ENCODE measurements around the gene DLGAP4.

DLGAP4 gene

GRCh38 chr20:36497856-36498255 lies 191.7 kb downstream of the DLGAP4 start:
- H3K4me1 ChIP-seq (ENCODE audit: insufficient read depth, low read length) = peaks cover 22% of the 10 kb centered on the region
- no peak overlapping the region for H3K9ac ChIP-seq (ENCODE audit: low read length)
- no peak overlapping the region for H3K27ac ChIP-seq (ENCODE audit: low read depth, low read length)
- no peaks in the 10 kb centered on the region for H3K27me3 ChIP-seq (ENCODE audit: control insufficient read depth in 1 of 2, insufficient read depth in 2 of 2, low read length in 2 of 2)
- no peak overlapping the region for H3K4me3 ChIP-seq (ENCODE audit: low read depth in 1 of 2, low read length in 2 of 2)
- no peaks in the 10 kb centered on the region for H3K9me3 ChIP-seq (ENCODE audit: low read length)
- peaks cover 63% of the 10 kb centered on the region for H3K36me3 ChIP-seq (ENCODE audit: insufficient read depth, low read length)

- no peaks in the 10 kb centered on the region for H3K27me3 ChIP-seq (ENCODE audit: control insufficient read depth in 1 of 2, insufficient read depth in 2 of 2, low read length in 2 of 2)
- H3K4me1 ChIP-seq (ENCODE audit: insufficient read depth, low read length) = peaks cover 14% of the 10 kb centered on the region
- H3K36me3 ChIP-seq (ENCODE audit: insufficient read depth, low read length) = peaks cover 63% of the 10 kb centered on the region
- H3K9ac ChIP-seq (ENCODE audit: low read length) = no peak overlapping the region
- no peaks in the 10 kb centered on the region for H3K9me3 ChIP-seq (ENCODE audit: low read length)
- H3K27ac ChIP-seq (ENCODE audit: low read depth, low read length) = no peak overlapping the region
- H3K4me3 ChIP-seq (ENCODE audit: low read depth in 1 of 2, low read length in 2 of 2) = no peak overlapping the region
These were observed 192.4 kb downstream of the DLGAP4 start for GRCh38 chr20:36498386-36499179.

GRCh38 chr20:36499211-36499610 lies 193.1 kb downstream of the DLGAP4 start:
- Histone ChIP-seq H3K4me1 (ENCODE audit: insufficient read depth, low read length) (peaks cover 9% of the 10 kb centered on the region), H3K36me3 (ENCODE audit: insufficient read depth, low read length) (peaks cover 68% of the 10 kb centered on the region), H3K9me3 (ENCODE audit: low read length) (no peaks in the 10 kb centered on the region), H3K27me3 (ENCODE audit: control insufficient read depth in 1 of 2, insufficient read depth in 2 of 2, low read length in 2 of 2) (no peaks in the 10 kb centered on the region), H3K9ac (ENCODE audit: low read length) (no peak overlapping the region), H3K4me3 (ENCODE audit: low read depth in 1 of 2, low read length in 2 of 2) (no peak overlapping the region), H3K27ac (ENCODE audit: low read depth, low read length) (no peak overlapping the region)

- H3K9me3 ChIP-seq (ENCODE audit: low read length) = no peaks in the 10 kb centered on the region
- peaks cover 75% of the 10 kb centered on the region for H3K36me3 ChIP-seq (ENCODE audit: insufficient read depth, low read length)
- H3K9ac ChIP-seq (ENCODE audit: low read length) = no peak overlapping the region
- no peaks in the 10 kb centered on the region for H3K27me3 ChIP-seq (ENCODE audit: control insufficient read depth in 1 of 2, insufficient read depth in 2 of 2, low read length in 2 of 2)
- H3K4me3 ChIP-seq (ENCODE audit: low read depth in 1 of 2, low read length in 2 of 2) = no peak overlapping the region
- H3K4me1 ChIP-seq (ENCODE audit: insufficient read depth, low read length) = peaks cover 5% of the 10 kb centered on the region
- H3K27ac ChIP-seq (ENCODE audit: low read depth, low read length) = no peak overlapping the region
These were observed 193.8 kb downstream of the DLGAP4 start for GRCh38 chr20:36499723-36500501.

- H3K36me3 ChIP-seq (ENCODE audit: insufficient read depth, low read length) = peaks cover 70% of the 10 kb centered on the region
- H3K4me1 ChIP-seq (ENCODE audit: insufficient read depth, low read length) = no peaks in the 10 kb centered on the region
- H3K4me3 ChIP-seq (ENCODE audit: low read depth in 1 of 2, low read length in 2 of 2) = no peak overlapping the region
- H3K27me3 ChIP-seq (ENCODE audit: control insufficient read depth in 1 of 2, insufficient read depth in 2 of 2, low read length in 2 of 2) = no peaks in the 10 kb centered on the region
- no peak overlapping the region for H3K9ac ChIP-seq (ENCODE audit: low read length)
- no peak overlapping the region for H3K27ac ChIP-seq (ENCODE audit: low read depth, low read length)
- H3K9me3 ChIP-seq (ENCODE audit: low read length) = no peaks in the 10 kb centered on the region
These were observed 195.3 kb downstream of the DLGAP4 start for GRCh38 chr20:36501367-36502006.

GRCh38 chr20:36504295-36504694 lies 198.2 kb downstream of the DLGAP4 start:
- Histone ChIP-seq H3K9ac (ENCODE audit: low read length) (no peak overlapping the region), H3K4me3 (ENCODE audit: low read depth in 1 of 2, low read length in 2 of 2) (no peak overlapping the region), H3K27me3 (ENCODE audit: control insufficient read depth in 1 of 2, insufficient read depth in 2 of 2, low read length in 2 of 2) (no peaks in the 10 kb centered on the region), H3K36me3 (ENCODE audit: insufficient read depth, low read length) (peaks cover 57% of the 10 kb centered on the region), H3K27ac (ENCODE audit: low read depth, low read length) (no peak overlapping the region), H3K9me3 (ENCODE audit: low read length) (no peaks in the 10 kb centered on the region), H3K4me1 (ENCODE audit: insufficient read depth, low read length) (no peaks in the 10 kb centered on the region)

- no peak overlapping the region for H3K4me3 ChIP-seq (ENCODE audit: low read depth in 1 of 2, low read length in 2 of 2)
- H3K36me3 ChIP-seq (ENCODE audit: insufficient read depth, low read length) = peaks cover 40% of the 10 kb centered on the region
- H3K9me3 ChIP-seq (ENCODE audit: low read length) = no peaks in the 10 kb centered on the region
These were observed 200.1 kb downstream of the DLGAP4 start for GRCh38 chr20:36506253-36506652.

GRCh38 chr20:36507746-36508145 lies 201.6 kb downstream of the DLGAP4 start:
- H3K27me3 ChIP-seq (ENCODE audit: control insufficient read depth in 1 of 2, insufficient read depth in 2 of 2, low read length in 2 of 2) = no peaks in the 10 kb centered on the region
- H3K36me3 ChIP-seq (ENCODE audit: insufficient read depth, low read length) = peaks cover 38% of the 10 kb centered on the region
- no peak overlapping the region for H3K4me3 ChIP-seq (ENCODE audit: low read depth in 1 of 2, low read length in 2 of 2)
- H3K9me3 ChIP-seq (ENCODE audit: low read length) = no peaks in the 10 kb centered on the region
- H3K9ac ChIP-seq (ENCODE audit: low read length) = no peak overlapping the region
- H3K27ac ChIP-seq (ENCODE audit: low read depth, low read length) = no peak overlapping the region
- H3K4me1 ChIP-seq (ENCODE audit: insufficient read depth, low read length) = no peaks in the 10 kb centered on the region

More at GRCh38 chr20:36506253-36506652, 200.1 kb downstream of the DLGAP4 start:
- no peak overlapping the region for H3K9ac ChIP-seq (ENCODE audit: low read length)
- no peak overlapping the region for H3K27ac ChIP-seq (ENCODE audit: low read depth, low read length)
- no peaks in the 10 kb centered on the region for H3K27me3 ChIP-seq (ENCODE audit: control insufficient read depth in 1 of 2, insufficient read depth in 2 of 2, low read length in 2 of 2)
- no peaks in the 10 kb centered on the region for H3K4me1 ChIP-seq (ENCODE audit: insufficient read depth, low read length)

- H3K36me3 ChIP-seq (ENCODE audit: insufficient read depth, low read length) = peaks cover 39% of the 10 kb centered on the region
- peaks cover 28% of the 10 kb centered on the region for H3K4me1 ChIP-seq (ENCODE audit: insufficient read depth, low read length)
- H3K27ac ChIP-seq (ENCODE audit: low read depth, low read length) = no peak overlapping the region
- no peaks in the 10 kb centered on the region for H3K27me3 ChIP-seq (ENCODE audit: control insufficient read depth in 1 of 2, insufficient read depth in 2 of 2, low read length in 2 of 2)
- no peak overlapping the region for H3K4me3 ChIP-seq (ENCODE audit: low read depth in 1 of 2, low read length in 2 of 2)
- H3K9ac ChIP-seq (ENCODE audit: low read length) = no peak overlapping the region
- H3K9me3 ChIP-seq (ENCODE audit: low read length) = no peaks in the 10 kb centered on the region
These were observed 213.0 kb downstream of the DLGAP4 start for GRCh38 chr20:36519012-36519719.

GRCh38 chr20:36519944-36520343 lies 213.8 kb downstream of the DLGAP4 start:
- peaks cover 28% of the 10 kb centered on the region for H3K4me1 ChIP-seq (ENCODE audit: insufficient read depth, low read length)
- H3K27me3 ChIP-seq (ENCODE audit: control insufficient read depth in 1 of 2, insufficient read depth in 2 of 2, low read length in 2 of 2) = no peaks in the 10 kb centered on the region
- H3K9me3 ChIP-seq (ENCODE audit: low read length) = no peaks in the 10 kb centered on the region
- no peak overlapping the region for H3K9ac ChIP-seq (ENCODE audit: low read length)
- peaks cover 35% of the 10 kb centered on the region for H3K36me3 ChIP-seq (ENCODE audit: insufficient read depth, low read length)
- no peak overlapping the region for H3K27ac ChIP-seq (ENCODE audit: low read depth, low read length)
- H3K4me3 ChIP-seq (ENCODE audit: low read depth in 1 of 2, low read length in 2 of 2) = no peak overlapping the region

GRCh38 chr20:36521526-36521925 lies 215.4 kb downstream of the DLGAP4 start:
- Histone ChIP-seq H3K27ac (ENCODE audit: low read depth, low read length) (no peak overlapping the region), H3K36me3 (ENCODE audit: insufficient read depth, low read length) (peaks cover 40% of the 10 kb centered on the region)

More at GRCh38 chr20:36521526-36521925, 215.4 kb downstream of the DLGAP4 start:
- H3K9me3 ChIP-seq (ENCODE audit: low read length) = no peaks in the 10 kb centered on the region
- no peak overlapping the region for H3K4me3 ChIP-seq (ENCODE audit: low read depth in 1 of 2, low read length in 2 of 2)
- H3K4me1 ChIP-seq (ENCODE audit: insufficient read depth, low read length) = peaks cover 35% of the 10 kb centered on the region
- no peak overlapping the region for H3K9ac ChIP-seq (ENCODE audit: low read length)
- H3K27me3 ChIP-seq (ENCODE audit: control insufficient read depth in 1 of 2, insufficient read depth in 2 of 2, low read length in 2 of 2) = no peaks in the 10 kb centered on the region
